Measurements from ENCODE around the gene LHFPL6. TPM values are rescaled to one million over a fixed set of nuclear protein-coding genes. Genes with fewer than 3 reads are reported as not detected.

LHFPL6 gene
- total RNA-seq, 1 experiment from 2014 or later: 3.6 TPM

GRCh38 chr13:39374741-39375189 lies 228.2 kb downstream of the LHFPL6 start:
- Histone ChIP-seq H3K4me3 (ENCODE audit: low read depth, low read length) (no peak overlapping the region), H3K36me3 (ENCODE audit: control insufficient read depth, insufficient read depth, low read length) (no peaks in the 10 kb centered on the region), H3K4me1 (no peaks in the 10 kb centered on the region), H3K27me3 (replicated peaks; ENCODE audit: control insufficient read depth, insufficient read depth, low read length) (no peaks in the 10 kb centered on the region), H3K9me3 (no peaks in the 10 kb centered on the region)
- Mint-ChIP-seq H3K27me3 (ENCODE audit: insufficient read depth, unreplicated experiment) (peaks cover 9% of the 10 kb centered on the region), H3K36me3 (ENCODE audit: insufficient read depth, unreplicated experiment) (no peaks in the 10 kb centered on the region), H3K4me1 (ENCODE audit: low read depth, unreplicated experiment) (no peaks in the 10 kb centered on the region), H3K9me3 (ENCODE audit: unreplicated experiment) (no peaks in the 10 kb centered on the region), H3K4me3 (ENCODE audit: unreplicated experiment) (no peak overlapping the region), H3K27ac (ENCODE audit: unreplicated experiment) (no peak overlapping the region)
- BruUV-seq (replicated peaks): no TSS peak
- no peak for DNase-seq
- no peak for TF ChIP-seq CTCF (IDR thresholded peaks at IDR 0.05; ENCODE audit: insufficient read depth in 1 of 2, low read depth in 1 of 2, low read length in 1 of 2, severe bottlenecking in 1 of 2, unreplicated experiment in 1 of 2)
- ChIA-PET POLR2A (no interaction called here), CTCF (no interaction called here)
- intact Hi-C loops (cut with micrococcal nuclease; ENCODE audit: unreplicated experiment): no loop called here

- Mint-ChIP-seq H3K36me3 (ENCODE audit: insufficient read depth, unreplicated experiment) (no peaks in the 10 kb centered on the region), H3K4me3 (ENCODE audit: unreplicated experiment) (no peak overlapping the region), H3K9me3 (ENCODE audit: unreplicated experiment) (no peaks in the 10 kb centered on the region), H3K4me1 (ENCODE audit: low read depth, unreplicated experiment) (no peaks in the 10 kb centered on the region), H3K27ac (ENCODE audit: unreplicated experiment) (no peak overlapping the region), H3K27me3 (ENCODE audit: insufficient read depth, unreplicated experiment) (peaks cover 12% of the 10 kb centered on the region)
- no peak for DNase-seq
- no peaks in the 10 kb centered on the region for H3K27me3 ChIP-seq (replicated peaks; ENCODE audit: control insufficient read depth, insufficient read depth, low read length)
- no peaks in the 10 kb centered on the region for H3K4me1 ChIP-seq
- BruUV-seq (replicated peaks): no TSS peak
- intact Hi-C loops (cut with micrococcal nuclease; ENCODE audit: unreplicated experiment): no loop called here
- H3K4me3 ChIP-seq (ENCODE audit: low read depth, low read length): no peak overlapping the region
- H3K9me3 ChIP-seq: no peaks in the 10 kb centered on the region
- ChIA-PET CTCF (no interaction called here), POLR2A (no interaction called here)
- no peak for TF ChIP-seq CTCF (IDR thresholded peaks at IDR 0.05; ENCODE audit: insufficient read depth in 1 of 2, low read depth in 1 of 2, low read length in 1 of 2, severe bottlenecking in 1 of 2, unreplicated experiment in 1 of 2)
- H3K36me3 ChIP-seq (ENCODE audit: control insufficient read depth, insufficient read depth, low read length): no peaks in the 10 kb centered on the region
Observed at GRCh38 chr13:39373145-39373544, 229.8 kb downstream of the LHFPL6 start.

GRCh38 chr13:39371706-39372105 lies 231.3 kb downstream of the LHFPL6 start:
- TF ChIP-seq CTCF (IDR thresholded peaks at IDR 0.05; ENCODE audit: insufficient read depth in 1 of 2, low read depth in 1 of 2, low read length in 1 of 2, severe bottlenecking in 1 of 2, unreplicated experiment in 1 of 2): no peak

More at GRCh38 chr13:39371706-39372105, 231.3 kb downstream of the LHFPL6 start:
- H3K27ac Mint-ChIP-seq (ENCODE audit: unreplicated experiment): no peak overlapping the region
- H3K4me3 Mint-ChIP-seq (ENCODE audit: unreplicated experiment): no peak overlapping the region
- Histone ChIP-seq H3K36me3 (ENCODE audit: control insufficient read depth, insufficient read depth, low read length) (no peaks in the 10 kb centered on the region), H3K4me1 (no peaks in the 10 kb centered on the region), H3K9me3 (no peaks in the 10 kb centered on the region), H3K4me3 (ENCODE audit: low read depth, low read length) (no peak overlapping the region), H3K27me3 (replicated peaks; ENCODE audit: control insufficient read depth, insufficient read depth, low read length) (no peaks in the 10 kb centered on the region)
- intact Hi-C loops (cut with micrococcal nuclease; ENCODE audit: unreplicated experiment): no loop called here
- H3K4me1 Mint-ChIP-seq (ENCODE audit: low read depth, unreplicated experiment): no peaks in the 10 kb centered on the region
- ChIA-PET POLR2A (no interaction called here), CTCF (interaction anchor here (0.7 kb wide), 1 partner anchor 240 kb away, joined by 3 read pairs; no protein-coding TSS in a partner anchor)
- H3K27me3 Mint-ChIP-seq (ENCODE audit: insufficient read depth, unreplicated experiment): peaks cover 7% of the 10 kb centered on the region
- H3K9me3 Mint-ChIP-seq (ENCODE audit: unreplicated experiment): no peaks in the 10 kb centered on the region
- H3K36me3 Mint-ChIP-seq (ENCODE audit: insufficient read depth, unreplicated experiment): no peaks in the 10 kb centered on the region
- DNase-seq: no peak
- no TSS peak for BruUV-seq (replicated peaks)
